Adrenal gland (tissue), 12 donors: ENCODE data around the gene GALR2. TPM values are rescaled to one million over a fixed set of nuclear protein-coding genes. Genes with fewer than 3 reads are reported as not detected.
"Not testable (repeated sequence)": the region's sequence is repeated elsewhere in the genome, so short reads cannot be mapped to it uniquely, and the experiment has no call there.

Experiments
- DNase-seq, 7 donors: peaks; one replicate each; pipeline ENCODE4 v3.0.0-alpha.2; 2019 to 2020
- H3K27ac ChIP-seq, 5 donors: fragments of 200-600 bp; sonication (generic) in 4 of 5; 1 replicate in 3 of 5; 2 replicates in 2 of 5; pipeline versions ENCODE4 v1.5.1 to v1.8.0; 2016 to 2020; ENCODE audit warnings: mild to moderate bottlenecking in 1 of 5
- H3K27me3 ChIP-seq: fragments of 200-600 bp; 2 replicates; pipeline ENCODE4 v1.8.0; 2021
- H3K36me3 ChIP-seq, 2 donors: fragments of 200-600 bp; replicated peaks in 1 of 2; 1 replicate in 1 of 2; 2 replicates in 1 of 2; pipeline versions ENCODE4 v1.5.1 to v1.8.0; 2018 to 2022
- H3K4me1 ChIP-seq, 2 donors: fragments of 200-600 bp; replicated peaks in 1 of 2; 1 replicate in 1 of 2; 2 replicates in 1 of 2; pipeline versions ENCODE4 v1.5.1 to v1.8.0; 2018 to 2021
- H3K4me3 ChIP-seq, 4 donors: fragments of 200-600 bp; sonication (generic) in 3 of 4; one replicate each; pipeline ENCODE4 v1.5.1; 2016 to 2018
- H3K9me3 ChIP-seq, 3 donors: fragments of 200-600 bp; sonication (generic) in 1 of 3; replicated peaks in 1 of 3; 1 replicate in 2 of 3; 2 replicates in 1 of 3; pipeline versions ENCODE4 v1.5.1 to v1.8.0; 2016 to 2021
- POLR2A ChIP-seq, 2 donors: fragments of 450-650 bp; IDR thresholded peaks; one replicate each; pipeline ENCODE4 v1.6.1; 2017; ENCODE audit warnings: antibody characterized with exemption in 2 of 2, mild to moderate bottlenecking in 2 of 2, moderate library complexity in 1 of 2
- WGBS, 4 donors: extraction: QIAGEN DNeasy Blood & Tissue Kit in 2 of 4; methylation state at CpG; one replicate each; pipeline versions ENCODE4 v1.1.5 to v1.1.7; 2013 to 2017; 5-methylcytosine and 5-hydroxymethylcytosine counted together
- intact Hi-C, 2 donors: fragments of 100-400 bp; cut with DNase I; formaldehyde crosslinking; loops; one replicate each; pipeline versions ENCODE4 v1.14.1 to v1.15.0; 2022 to 2023
- polyA plus RNA-seq, 3 donors: library from polyadenylated mRNA; stranded (reverse); fragments of 200-250 nt in 2 of 3; fragments of 350-450 nt in 1 of 3; fragmentation: Illumina TruSeq in 1 of 3; extraction: RNeasy Lipid Tissue Mini Kit (QIAGEN cat#74804) in 1 of 3; gene quantifications; one replicate each; pipeline ENCODE4 v1.2.3, GENCODE V29; 2013 to 2014
- total RNA-seq, 9 donors: library from RNA; depleted of rRNA in 4 of 9; stranded (reverse); fragments of >200 nt in 4 of 9; fragments of 120-200 nt in 1 of 9; fragmentation: NEBNext Ultra II Directional in 1 of 9; extraction: Animal tissue kit (Norgen Biotek cat#: 25700) in 1 of 9; gene quantifications; one replicate each; pipeline versions ENCODE4 v1.1.0 to v1.2.4, GENCODE V29; 2013 to 2023
- TF ChIP-seq, protein P1 (sequence below), 6 experiments: fragments of 450-650 bp in 4 of 6; fragments of 200-600 bp in 2 of 6; sonication (generic) in 1 of 6; IDR thresholded peaks; 1 replicate in 5 of 6; 2 replicates in 1 of 6; pipeline versions ENCODE4 v1.5.1 to v1.8.0; 2016 to 2021; ENCODE audit warnings: antibody characterized with exemption in 6 of 6, mild to moderate bottlenecking in 2 of 6, moderate library complexity in 1 of 6
- donor health status: healthy with polysubstance abuse.
- donor health status: Bipolar disorder and iron deficiency.
- donor health status: DM: yes; HTN: yes; CAD: no.
- donor health status: DM: no; HTN: no; CAD: no.
- donor health status: DM: no; HTN: no; CAD: no.
- donor health status: DM: yes; HTN: yes; CAD: no.

The GALR2 gene
- total and polyA plus RNA-seq, 12 donors = 0.27 TPM; not detected in 11

DNA sequence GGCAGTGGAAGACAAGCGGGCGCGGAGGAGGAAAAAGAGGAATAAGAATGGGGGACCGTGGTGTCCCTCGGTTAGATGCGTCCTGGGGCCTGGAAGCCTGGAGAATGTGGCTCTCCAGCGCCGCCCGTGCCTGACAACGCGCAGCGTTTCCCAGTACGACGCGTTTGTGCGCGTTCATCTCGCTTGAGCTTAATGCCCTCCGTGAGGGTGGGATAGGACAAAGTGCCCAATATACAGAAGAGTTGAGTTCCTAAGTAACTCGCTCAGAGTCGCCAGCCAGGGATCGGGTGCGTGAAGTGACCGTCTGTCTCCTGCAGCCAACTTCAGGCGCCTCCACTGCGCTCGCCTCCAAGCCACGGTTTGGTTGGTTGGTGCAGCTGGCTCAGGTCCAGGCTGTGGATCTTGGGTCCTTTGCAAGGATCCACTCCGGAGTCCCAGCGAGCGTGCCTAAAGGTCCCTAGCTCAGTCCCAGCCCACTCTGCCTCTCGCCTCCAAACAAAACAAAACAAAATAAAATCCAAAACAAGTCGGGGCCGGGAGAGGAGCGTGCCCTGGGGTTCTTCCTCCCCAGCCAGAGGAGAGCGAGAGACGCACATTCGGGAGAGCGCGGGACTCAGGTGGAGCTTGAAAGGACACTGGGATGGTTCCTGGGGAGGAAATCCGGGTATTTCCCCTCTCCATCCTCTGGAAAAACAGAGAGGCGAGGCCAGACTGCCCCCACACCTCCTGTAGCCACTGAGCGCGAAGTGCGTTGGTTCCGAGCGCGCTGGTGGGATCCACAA, 974 bp downstream of the GALR2 start:
- Histone ChIP-seq H3K27ac (no peak overlapping the region), H3K4me3 (no peak overlapping the region), H3K27me3 (peaks cover 62% of the 10 kb centered on the region), H3K9me3 (no peaks in the 10 kb centered on the region), H3K4me1 (peaks cover 16 to 17% of the 10 kb centered on the region in 2 donors), H3K36me3 (no peaks in the 10 kb centered on the region)
- DNase-seq = no peak
- 3 to 5% (median 4%) methylated on average over 34 to 48 of the region's 48 CpGs for WGBS, 4 donors
- TF ChIP-seq POLR2A (IDR thresholded peaks at IDR 0.05) = no peak
- TF ChIP-seq, protein P1, sequence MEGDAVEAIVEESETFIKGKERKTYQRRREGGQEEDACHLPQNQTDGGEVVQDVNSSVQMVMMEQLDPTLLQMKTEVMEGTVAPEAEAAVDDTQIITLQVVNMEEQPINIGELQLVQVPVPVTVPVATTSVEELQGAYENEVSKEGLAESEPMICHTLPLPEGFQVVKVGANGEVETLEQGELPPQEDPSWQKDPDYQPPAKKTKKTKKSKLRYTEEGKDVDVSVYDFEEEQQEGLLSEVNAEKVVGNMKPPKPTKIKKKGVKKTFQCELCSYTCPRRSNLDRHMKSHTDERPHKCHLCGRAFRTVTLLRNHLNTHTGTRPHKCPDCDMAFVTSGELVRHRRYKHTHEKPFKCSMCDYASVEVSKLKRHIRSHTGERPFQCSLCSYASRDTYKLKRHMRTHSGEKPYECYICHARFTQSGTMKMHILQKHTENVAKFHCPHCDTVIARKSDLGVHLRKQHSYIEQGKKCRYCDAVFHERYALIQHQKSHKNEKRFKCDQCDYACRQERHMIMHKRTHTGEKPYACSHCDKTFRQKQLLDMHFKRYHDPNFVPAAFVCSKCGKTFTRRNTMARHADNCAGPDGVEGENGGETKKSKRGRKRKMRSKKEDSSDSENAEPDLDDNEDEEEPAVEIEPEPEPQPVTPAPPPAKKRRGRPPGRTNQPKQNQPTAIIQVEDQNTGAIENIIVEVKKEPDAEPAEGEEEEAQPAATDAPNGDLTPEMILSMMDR (IDR thresholded peaks at IDR 0.05) = no peak
- intact Hi-C loops = no loop called here

DNA sequence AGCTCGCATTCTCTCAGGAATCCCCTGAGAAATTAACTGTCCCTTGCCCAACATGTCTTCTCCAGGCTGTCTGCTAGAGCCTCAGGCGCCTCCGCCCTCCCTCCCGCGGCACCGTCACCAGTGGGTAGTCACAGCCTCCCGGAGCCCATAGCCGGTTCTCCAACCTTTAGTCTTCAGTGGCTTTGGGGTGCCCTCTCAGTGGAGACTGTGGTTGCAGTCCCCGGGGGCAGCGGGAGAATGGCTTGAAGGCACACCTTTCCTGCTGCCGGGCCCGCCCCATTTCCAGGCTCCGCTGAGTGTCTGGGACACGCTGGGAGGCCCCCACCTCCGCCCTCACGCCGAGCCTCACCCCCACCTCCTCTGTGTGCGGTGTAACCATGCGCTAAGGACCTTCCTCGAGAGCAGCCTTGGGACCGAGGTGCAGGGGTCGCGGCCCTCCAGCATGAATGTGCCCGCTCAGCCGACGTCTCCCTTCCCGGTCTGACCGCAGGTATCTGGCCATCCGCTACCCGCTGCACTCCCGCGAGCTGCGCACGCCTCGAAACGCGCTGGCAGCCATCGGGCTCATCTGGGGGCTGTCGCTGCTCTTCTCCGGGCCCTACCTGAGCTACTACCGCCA, 1.7 kb downstream of the GALR2 start:
- Histone ChIP-seq H3K9me3 (no peaks in the 10 kb centered on the region), H3K36me3 (no peaks in the 10 kb centered on the region), H3K27me3 (peaks cover 62% of the 10 kb centered on the region), H3K27ac (no peak overlapping the region), H3K4me3 (no peak overlapping the region), H3K4me1 (peaks cover 9 to 10% of the 10 kb centered on the region in 2 donors)
- WGBS, 4 donors = 3 to 15% (median 4%) methylated on average over 4 to 41 of the region's 41 CpGs
- no peak for TF ChIP-seq POLR2A (IDR thresholded peaks at IDR 0.05)
- TF ChIP-seq, protein P1 (IDR thresholded peaks at IDR 0.05) = no peak
- intact Hi-C loops = no loop called here
- DNase-seq = no peak

DNA sequence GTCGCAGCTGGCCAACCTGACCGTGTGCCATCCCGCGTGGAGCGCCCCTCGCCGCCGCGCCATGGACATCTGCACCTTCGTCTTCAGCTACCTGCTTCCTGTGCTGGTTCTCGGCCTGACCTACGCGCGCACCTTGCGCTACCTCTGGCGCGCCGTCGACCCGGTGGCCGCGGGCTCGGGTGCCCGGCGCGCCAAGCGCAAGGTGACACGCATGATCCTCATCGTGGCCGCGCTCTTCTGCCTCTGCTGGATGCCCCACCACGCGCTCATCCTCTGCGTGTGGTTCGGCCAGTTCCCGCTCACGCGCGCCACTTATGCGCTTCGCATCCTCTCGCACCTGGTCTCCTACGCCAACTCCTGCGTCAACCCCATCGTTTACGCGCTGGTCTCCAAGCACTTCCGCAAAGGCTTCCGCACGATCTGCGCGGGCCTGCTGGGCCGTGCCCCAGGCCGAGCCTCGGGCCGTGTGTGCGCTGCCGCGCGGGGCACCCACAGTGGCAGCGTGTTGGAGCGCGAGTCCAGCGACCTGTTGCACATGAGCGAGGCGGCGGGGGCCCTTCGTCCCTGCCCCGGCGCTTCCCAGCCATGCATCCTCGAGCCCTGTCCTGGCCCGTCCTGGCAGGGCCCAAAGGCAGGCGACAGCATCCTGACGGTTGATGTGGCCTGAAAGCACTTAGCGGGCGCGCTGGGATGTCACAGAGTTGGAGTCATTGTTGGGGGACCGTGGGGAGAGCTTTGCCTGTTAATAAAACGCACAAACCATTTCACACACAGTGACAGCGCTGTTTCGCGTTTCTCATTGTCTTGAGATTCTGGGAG, 2.4 kb downstream of the GALR2 start:
- H3K27me3 ChIP-seq = peaks cover 62% of the 10 kb centered on the region
- intact Hi-C loops = no loop called here
- no peaks in the 10 kb centered on the region for H3K36me3 ChIP-seq
- DNase-seq = no peak
- TF ChIP-seq, protein P1 (IDR thresholded peaks at IDR 0.05) = no peak
- no peak for TF ChIP-seq POLR2A (IDR thresholded peaks at IDR 0.05)
- peaks cover 6% of the 10 kb centered on the region in 2 donors for H3K4me1 ChIP-seq
- no peak overlapping the region for H3K27ac ChIP-seq
- no peaks in the 10 kb centered on the region for H3K9me3 ChIP-seq
- no peak overlapping the region for H3K4me3 ChIP-seq
- 3 to 27% (median 4%) methylated on average over 10 to 82 of the region's 82 CpGs for WGBS, 4 donors

DNA sequence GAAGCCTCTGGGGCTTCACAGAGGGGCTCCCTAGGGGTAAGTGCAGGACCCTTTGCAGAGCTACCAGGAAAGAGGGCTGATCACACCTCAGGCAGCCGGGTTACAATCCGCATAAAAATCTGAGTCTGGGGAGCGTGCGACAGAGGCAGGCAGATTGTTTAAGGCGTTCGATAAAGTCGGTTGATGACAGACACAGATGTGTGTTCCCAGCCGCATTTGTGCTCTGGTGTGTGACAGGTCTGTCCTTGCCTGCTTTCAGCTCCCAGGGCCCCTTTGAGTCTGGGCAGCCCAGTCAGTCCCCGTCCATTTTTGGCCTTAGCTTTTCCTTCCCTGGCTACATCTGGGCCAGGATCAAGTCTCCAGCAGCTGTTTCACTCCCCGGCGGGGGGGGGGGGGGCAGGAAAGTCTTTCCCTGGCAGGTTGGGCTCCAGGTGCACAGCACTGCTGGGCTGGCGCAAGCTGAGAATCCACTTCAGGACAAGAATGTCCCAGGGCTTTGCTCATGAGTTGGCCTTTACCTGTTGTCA, 3.1 kb downstream of the GALR2 start:
- TF ChIP-seq, protein P1 (IDR thresholded peaks at IDR 0.05) = no peak
- no peak for TF ChIP-seq POLR2A (IDR thresholded peaks at IDR 0.05)
- H3K27ac ChIP-seq = no peak overlapping the region
- no peak for DNase-seq
- no peak overlapping the region for H3K4me3 ChIP-seq
- peaks cover 4 to 5% of the 10 kb centered on the region in 2 donors for H3K4me1 ChIP-seq
- H3K27me3 ChIP-seq = peaks cover 62% of the 10 kb centered on the region
- WGBS, 4 donors = 16 to 38% (median 19%) methylated on average over 3 to 12 of the region's 12 CpGs
- H3K9me3 ChIP-seq = no peaks in the 10 kb centered on the region
- intact Hi-C loops = no loop called here
- no peaks in the 10 kb centered on the region for H3K36me3 ChIP-seq

DNA sequence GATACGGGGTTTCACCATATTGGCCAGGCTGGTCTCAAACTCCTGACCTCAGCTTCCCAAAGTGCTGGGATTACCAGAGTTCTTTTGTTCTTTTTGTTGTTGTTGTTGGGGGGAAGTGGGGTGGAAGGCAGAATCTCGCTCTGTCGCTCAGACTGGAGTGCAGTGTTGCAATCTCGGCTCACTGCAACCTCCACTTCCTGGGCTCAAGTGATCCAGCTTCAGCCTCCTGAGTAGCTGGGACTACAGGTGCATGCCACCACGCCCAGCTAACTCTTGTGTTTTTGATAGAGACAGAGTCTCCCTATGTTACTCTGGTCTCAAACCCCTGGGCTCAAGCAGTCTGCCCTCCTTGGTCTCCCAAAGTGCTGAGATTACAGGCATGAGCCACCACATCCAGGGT, 3.8 kb downstream of the GALR2 start:
- H3K4me1 ChIP-seq, H3K4me3 ChIP-seq, H3K27ac ChIP-seq, DNase-seq, H3K36me3 ChIP-seq, H3K9me3 ChIP-seq, intact Hi-C loops: not testable (repeated sequence)
- WGBS, 4 donors = 57 to 69% (median 61%) methylated on average over 5 of the region's 5 CpGs
- H3K27me3 ChIP-seq = peaks cover 62% of the 10 kb centered on the region
